Glutamatergic neuron (in vitro differentiated cells): ENCODE data around the gene CAMK2A. TPM values are rescaled to one million over a fixed set of nuclear protein-coding genes. Genes with fewer than 3 reads are reported as not detected.

Experiments used
- DNase-seq: peaks from one replicate; pipeline ENCODE4 v3.0.0; 2022
- H3K27ac Mint-ChIP-seq: one replicate; pipeline ENCODE4 v1.8.0; 2020; ENCODE audit warnings: mild to moderate bottlenecking, mixed read lengths, inconsistent platforms; ENCODE audit not compliant: unreplicated experiment
- H3K27me3 Mint-ChIP-seq: one replicate; pipeline ENCODE4 v1.8.0; 2020; ENCODE audit warnings: mild to moderate bottlenecking, moderate library complexity, mixed read lengths, inconsistent platforms; ENCODE audit not compliant: unreplicated experiment
- H3K36me3 Mint-ChIP-seq: one replicate; pipeline ENCODE4 v1.8.0; 2020; ENCODE audit warnings: mild to moderate bottlenecking, mixed read lengths, inconsistent platforms; ENCODE audit not compliant: unreplicated experiment
- H3K4me1 Mint-ChIP-seq: one replicate; pipeline ENCODE4 v1.8.0; 2020; ENCODE audit warnings: mild to moderate bottlenecking, low read depth, mixed read lengths, inconsistent platforms; ENCODE audit not compliant: unreplicated experiment
- H3K4me3 Mint-ChIP-seq: one replicate; pipeline ENCODE4 v1.8.0; 2020; ENCODE audit warnings: mild to moderate bottlenecking, mixed read lengths, inconsistent platforms; ENCODE audit not compliant: unreplicated experiment
- H3K9me3 Mint-ChIP-seq: one replicate; pipeline ENCODE4 v1.8.0; 2020; ENCODE audit warnings: mild to moderate bottlenecking, moderate library complexity, mixed read lengths, inconsistent platforms; ENCODE audit not compliant: unreplicated experiment
- CTCF ChIP-seq: fragments of 200-600 bp; sonication (generic); IDR thresholded peaks from one replicate; pipeline ENCODE4 v1.5.0; 2021; ENCODE audit not compliant: partially characterized antibody, unreplicated experiment
- total RNA-seq: library from RNA; stranded (reverse); fragmentation: NEBNext Ultra II Directional; extraction: Animal tissue kit (Norgen Biotek cat#: 25700); gene quantifications from one replicate; pipeline ENCODE4 v1.2.1, GENCODE V29; 2021; ENCODE audit not compliant: unreplicated experiment

Gene CAMK2A
- total RNA-seq, 1 donor from 2014 or later = 1.1 TPM

GRCh38 chr5:150291388-150292385 is 2.1 kb upstream of the CAMK2A start:
- peak; percentile 47 for DNase-seq
- Mint-ChIP-seq H3K4me3 (peak overlapping the region; percentile 60), H3K36me3 (no peaks in the 10 kb centered on the region), H3K27ac (peak overlapping the region; percentile 40), H3K9me3 (peaks cover 12% of the 10 kb centered on the region), H3K27me3 (peaks cover 6% of the 10 kb centered on the region), H3K4me1 (peaks cover 30% of the 10 kb centered on the region)
- TF ChIP-seq CTCF = no peak

DNA sequence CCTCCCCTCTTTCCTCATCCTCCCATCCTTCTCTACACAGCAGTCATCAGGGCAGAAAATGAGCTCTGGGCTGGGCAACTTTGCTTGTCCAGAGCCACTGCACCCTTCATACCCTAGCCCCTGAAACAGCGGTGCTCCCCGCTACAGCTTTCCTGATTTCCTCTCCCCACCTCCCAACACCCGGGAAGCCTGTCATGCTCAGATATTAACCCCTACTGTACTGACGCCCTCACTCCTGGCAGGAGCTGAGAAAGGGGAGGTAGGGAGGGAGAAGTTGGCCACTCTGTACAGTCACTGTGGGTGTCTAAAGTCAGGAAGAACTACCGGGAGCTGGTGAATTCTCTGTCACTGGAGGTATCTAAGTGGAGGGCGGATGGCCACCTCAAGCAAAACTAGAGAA is 782 bp downstream of the CAMK2A start:
- Mint-ChIP-seq H3K9me3 (peaks cover 11% of the 10 kb centered on the region), H3K4me3 (no peak overlapping the region), H3K27ac (no peak overlapping the region), H3K36me3 (no peaks in the 10 kb centered on the region), H3K4me1 (peaks cover 27% of the 10 kb centered on the region), H3K27me3 (peaks cover 6% of the 10 kb centered on the region)
- no peak for DNase-seq
- no peak for TF ChIP-seq CTCF

DNA sequence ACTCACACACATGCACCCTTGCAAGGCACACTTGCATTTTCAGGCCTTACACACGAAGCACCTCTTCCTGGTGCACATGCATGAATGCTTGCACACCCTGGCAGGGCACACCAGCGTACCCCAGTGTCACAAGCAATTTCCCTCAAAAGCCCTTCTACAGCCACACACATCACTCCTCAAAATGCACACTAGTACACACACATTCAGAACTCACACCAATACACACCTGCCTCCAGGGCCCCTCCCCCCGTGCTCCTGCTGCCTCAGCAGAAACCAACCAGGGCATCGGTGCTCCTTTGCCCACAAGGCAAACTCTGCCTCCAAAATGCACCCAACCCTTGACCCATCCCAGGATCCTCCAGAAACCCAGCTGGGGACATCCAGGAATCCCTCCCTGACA is 1.2 kb downstream of the CAMK2A start:
- peaks cover 11% of the 10 kb centered on the region for H3K9me3 Mint-ChIP-seq
- peaks cover 25% of the 10 kb centered on the region for H3K4me1 Mint-ChIP-seq
- DNase-seq = peak; percentile 2
- TF ChIP-seq CTCF = no peak
- H3K27ac Mint-ChIP-seq = no peak overlapping the region
- no peak overlapping the region for H3K4me3 Mint-ChIP-seq
- no peaks in the 10 kb centered on the region for H3K36me3 Mint-ChIP-seq
- peaks cover 6% of the 10 kb centered on the region for H3K27me3 Mint-ChIP-seq

DNA sequence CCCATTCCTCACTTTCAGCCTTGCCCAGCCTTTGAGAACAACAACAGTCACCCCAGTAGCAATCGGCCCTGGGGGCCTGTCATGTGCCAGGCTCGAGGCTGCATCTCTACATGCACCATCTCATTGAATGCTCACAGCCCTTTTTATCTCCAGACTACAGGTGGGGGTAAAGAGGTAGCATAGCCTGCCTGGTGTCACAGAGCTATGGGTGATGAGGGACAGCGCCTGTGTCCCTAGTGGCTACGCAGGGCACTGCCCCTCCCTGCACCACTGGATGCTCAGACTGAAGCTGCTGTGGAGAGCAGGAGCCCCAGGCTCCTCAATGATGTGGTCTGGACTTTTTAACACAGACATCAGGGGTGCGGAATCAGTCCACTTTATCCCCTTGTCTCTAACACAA is 2.8 kb downstream of the CAMK2A start:
- peaks cover 16% of the 10 kb centered on the region for H3K4me1 Mint-ChIP-seq
- peaks cover 7% of the 10 kb centered on the region for H3K9me3 Mint-ChIP-seq
- H3K27ac Mint-ChIP-seq = no peak overlapping the region
- no peak overlapping the region for H3K4me3 Mint-ChIP-seq
- H3K27me3 Mint-ChIP-seq = peaks cover 6% of the 10 kb centered on the region
- TF ChIP-seq CTCF = peak; percentile 56
- H3K36me3 Mint-ChIP-seq = no peaks in the 10 kb centered on the region
- DNase-seq = peak; percentile 28

DNA sequence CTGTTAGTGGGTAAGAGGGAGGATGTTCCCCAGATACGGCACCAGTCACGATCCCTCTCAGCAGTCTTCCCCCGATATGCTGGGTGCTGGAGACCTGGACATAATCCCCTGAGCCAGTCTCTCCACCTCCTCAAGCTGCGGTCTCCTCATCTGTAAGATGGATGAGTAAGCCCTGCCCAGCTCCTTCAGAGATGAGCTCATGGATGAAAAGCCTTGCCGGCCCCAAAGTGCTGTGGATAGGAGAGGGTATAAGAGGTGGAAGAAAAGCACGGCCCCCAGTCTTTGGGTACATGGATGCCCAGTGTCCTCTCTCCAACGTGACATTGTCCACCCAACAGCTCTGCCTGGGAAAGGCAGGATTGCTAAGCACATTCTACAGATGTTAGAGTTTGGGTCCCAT is 4.5 kb downstream of the CAMK2A start:
- Mint-ChIP-seq H3K9me3 (peaks cover 9% of the 10 kb centered on the region), H3K4me3 (no peak overlapping the region), H3K27me3 (peaks cover 4% of the 10 kb centered on the region), H3K4me1 (peaks cover 11% of the 10 kb centered on the region), H3K27ac (no peak overlapping the region), H3K36me3 (no peaks in the 10 kb centered on the region)
- peak; percentile 2 for DNase-seq
- TF ChIP-seq CTCF = no peak
